MCF 10A (cell line): ENCODE data around the gene OR2C3. TPM values are rescaled to one million over a fixed set of nuclear protein-coding genes. Genes with fewer than 3 reads are reported as not detected.

Experiments used
- BruUV-seq: library from RNA; stranded (reverse); fragments of 400-500 nt; replicated peaks from 2 replicates; lab custom pipeline; 2021; lab: Mats Ljungman, UMichigan
- CTCF ChIA-PET: fragments of 300-600 bp; sonication (Branson Sonifier 250); formaldehyde crosslinking; extraction: SDS; loops from one replicate; lab custom pipeline; 2021; ENCODE audit warnings: antibody characterized with exemption, inconsistent platforms; lab: Yijun Ruan, JAX
- POLR2A ChIA-PET: fragments of 300-600, 350-650 bp; sonication (Branson Sonifier 250); formaldehyde crosslinking; extraction: SDS; loops from one replicate; lab custom pipeline; 2020; ENCODE audit warnings: antibody characterized with exemption, inconsistent platforms; lab: Yijun Ruan, JAX
- DNase-seq: peaks from one replicate; pipeline ENCODE4 v3.0.0-alpha.2; 2018; ENCODE audit not compliant: unreplicated experiment
- H3K27ac Mint-ChIP-seq: one replicate; pipeline ENCODE4 v1.8.0; 2022; ENCODE audit warnings: mild to moderate bottlenecking, low read depth, mixed read lengths; ENCODE audit not compliant: unreplicated experiment
- H3K27me3 Mint-ChIP-seq: one replicate; pipeline ENCODE4 v1.8.0; 2022; ENCODE audit warnings: mixed read lengths; ENCODE audit not compliant: insufficient read depth, unreplicated experiment
- H3K36me3 Mint-ChIP-seq: one replicate; pipeline ENCODE4 v1.8.0; 2022; ENCODE audit warnings: mild to moderate bottlenecking, moderate library complexity, mixed read lengths; ENCODE audit not compliant: insufficient read depth, unreplicated experiment
- H3K4me1 Mint-ChIP-seq: one replicate; pipeline ENCODE4 v1.8.0; 2022; ENCODE audit warnings: mixed read lengths; ENCODE audit not compliant: insufficient read depth, unreplicated experiment
- H3K4me3 Mint-ChIP-seq: one replicate; pipeline ENCODE4 v1.8.0; 2022; ENCODE audit warnings: mild to moderate bottlenecking, moderate library complexity, mixed read lengths; ENCODE audit not compliant: unreplicated experiment
- H3K9me3 Mint-ChIP-seq: one replicate; pipeline ENCODE4 v1.8.0; 2022; ENCODE audit warnings: mixed read lengths; ENCODE audit not compliant: unreplicated experiment
- intact Hi-C: fragments of 100-400 bp; cut with micrococcal nuclease; formaldehyde crosslinking; loops from 2 replicates; pipeline ENCODE4 v1.14.1; 2022
- total RNA-seq: library from RNA; stranded (reverse); gene quantifications from 2 replicates; pipeline ENCODE4 v1.2.3, GENCODE V29; 2022
- TF ChIP-seq, protein P1 (sequence below): fragments of 200-600 bp; IDR thresholded peaks from one replicate; pipeline ENCODE4 v1.8.0; 2022; ENCODE audit warnings: antibody characterized with exemption, mild to moderate bottlenecking; ENCODE audit not compliant: unreplicated experiment

OR2C3 gene
- total RNA-seq, 1 experiment from 2014 or later, result not detected

DNA sequence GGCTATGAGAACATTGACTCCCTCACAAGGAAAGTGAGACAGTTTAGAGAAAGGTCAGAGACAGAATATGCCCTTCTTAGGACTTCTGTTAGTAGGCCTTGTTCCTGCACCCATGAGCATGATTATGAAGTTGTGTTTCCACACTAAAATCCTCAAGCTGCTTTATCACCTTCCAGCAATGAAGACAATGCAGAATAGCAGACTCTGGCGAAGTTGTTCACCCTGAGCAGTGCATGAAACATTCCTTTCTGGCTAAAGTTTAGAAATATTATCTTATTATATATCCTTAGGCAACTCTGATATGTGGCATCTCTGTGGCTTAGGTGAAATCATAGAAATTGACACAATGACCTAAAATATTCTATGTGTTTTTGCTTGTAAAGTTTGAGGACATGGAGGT, 38.0 kb upstream of the OR2C3 start:
- Mint-ChIP-seq H3K4me3 (no peak overlapping the region), H3K4me1 (peaks cover 10% of the 10 kb centered on the region), H3K27ac (no peak overlapping the region), H3K27me3 (no peaks in the 10 kb centered on the region), H3K9me3 (peaks cover 24% of the 10 kb centered on the region), H3K36me3 (no peaks in the 10 kb centered on the region)
- no peak for DNase-seq
- intact Hi-C loops, result no loop called here
- TF ChIP-seq, protein P1, sequence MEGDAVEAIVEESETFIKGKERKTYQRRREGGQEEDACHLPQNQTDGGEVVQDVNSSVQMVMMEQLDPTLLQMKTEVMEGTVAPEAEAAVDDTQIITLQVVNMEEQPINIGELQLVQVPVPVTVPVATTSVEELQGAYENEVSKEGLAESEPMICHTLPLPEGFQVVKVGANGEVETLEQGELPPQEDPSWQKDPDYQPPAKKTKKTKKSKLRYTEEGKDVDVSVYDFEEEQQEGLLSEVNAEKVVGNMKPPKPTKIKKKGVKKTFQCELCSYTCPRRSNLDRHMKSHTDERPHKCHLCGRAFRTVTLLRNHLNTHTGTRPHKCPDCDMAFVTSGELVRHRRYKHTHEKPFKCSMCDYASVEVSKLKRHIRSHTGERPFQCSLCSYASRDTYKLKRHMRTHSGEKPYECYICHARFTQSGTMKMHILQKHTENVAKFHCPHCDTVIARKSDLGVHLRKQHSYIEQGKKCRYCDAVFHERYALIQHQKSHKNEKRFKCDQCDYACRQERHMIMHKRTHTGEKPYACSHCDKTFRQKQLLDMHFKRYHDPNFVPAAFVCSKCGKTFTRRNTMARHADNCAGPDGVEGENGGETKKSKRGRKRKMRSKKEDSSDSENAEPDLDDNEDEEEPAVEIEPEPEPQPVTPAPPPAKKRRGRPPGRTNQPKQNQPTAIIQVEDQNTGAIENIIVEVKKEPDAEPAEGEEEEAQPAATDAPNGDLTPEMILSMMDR, result no peak
- no TSS peak for BruUV-seq
- ChIA-PET POLR2A (no interaction called here), CTCF (interaction anchor here (0.6 to 9.9 kb wide), 8 partner anchors 45 to 666 kb away, joined by 3 to 92 read pairs (median 4); no protein-coding TSS in a partner anchor)

DNA sequence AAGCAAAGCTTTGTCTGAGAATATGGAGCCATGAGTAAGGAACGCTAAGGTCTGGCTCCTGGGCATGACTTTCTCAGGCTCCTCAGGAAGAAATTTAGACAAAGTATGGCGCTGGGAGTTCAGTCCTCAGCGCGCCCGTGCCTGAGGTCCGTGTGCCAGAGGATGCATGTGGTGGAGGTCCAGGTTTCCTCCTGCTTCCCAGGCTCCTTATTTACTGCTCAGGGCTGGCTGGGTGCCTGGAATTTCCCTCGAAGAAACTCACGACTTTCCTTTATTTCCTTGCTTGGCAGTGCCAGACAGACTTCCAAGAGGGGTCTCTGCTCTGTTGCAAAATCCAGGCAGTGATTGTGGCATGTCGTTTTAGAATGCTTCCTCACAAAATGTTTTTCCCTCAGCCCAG, 26.0 kb upstream of the OR2C3 start:
- POLR2A ChIA-PET, result no interaction called here
- H3K36me3 Mint-ChIP-seq, result no peaks in the 10 kb centered on the region
- TF ChIP-seq, protein P1, result no peak
- BruUV-seq, result no TSS peak
- no peaks in the 10 kb centered on the region for H3K9me3 Mint-ChIP-seq
- H3K4me1 Mint-ChIP-seq, result no peaks in the 10 kb centered on the region
- DNase-seq, result no peak
- H3K27ac Mint-ChIP-seq, result no peak overlapping the region
- H3K27me3 Mint-ChIP-seq, result no peaks in the 10 kb centered on the region
- no peak overlapping the region for H3K4me3 Mint-ChIP-seq
- intact Hi-C loops, result no loop called here
- CTCF ChIA-PET, result interaction anchor here (1.2 to 1.6 kb wide), 3 partner anchors 15 to 172 kb away, joined by 3 to 7 read pairs (median 4); no protein-coding TSS in a partner anchor

- ChIA-PET POLR2A (no interaction called here), CTCF (interaction anchor here (1.0 to 1.6 kb wide), 4 partner anchors 10 to 171 kb away, joined by 3 to 7 read pairs (median 4); no protein-coding TSS in a partner anchor)
- H3K4me3 Mint-ChIP-seq, result no peak overlapping the region
- H3K27ac Mint-ChIP-seq, result no peak overlapping the region
- H3K9me3 Mint-ChIP-seq, result no peaks in the 10 kb centered on the region
- no peaks in the 10 kb centered on the region for H3K36me3 Mint-ChIP-seq
- BruUV-seq, result no TSS peak
- H3K27me3 Mint-ChIP-seq, result no peaks in the 10 kb centered on the region
- no peaks in the 10 kb centered on the region for H3K4me1 Mint-ChIP-seq
- TF ChIP-seq, protein P1, result no peak
- intact Hi-C loops, result no loop called here
- no peak for DNase-seq
Observed at GRCh38 chr1:247561711-247562110, 25.5 kb upstream of the OR2C3 start.

- no peaks in the 10 kb centered on the region for H3K9me3 Mint-ChIP-seq
- no peak overlapping the region for H3K27ac Mint-ChIP-seq
- no peaks in the 10 kb centered on the region for H3K27me3 Mint-ChIP-seq
- ChIA-PET CTCF (no interaction called here), POLR2A (no interaction called here)
- intact Hi-C loops, result no loop called here
- no peaks in the 10 kb centered on the region for H3K36me3 Mint-ChIP-seq
- TF ChIP-seq, protein P1, result no peak
- DNase-seq, result no peak
- no peaks in the 10 kb centered on the region for H3K4me1 Mint-ChIP-seq
- H3K4me3 Mint-ChIP-seq, result no peak overlapping the region
- BruUV-seq, result no TSS peak
Observed at GRCh38 chr1:247557926-247558674, 21.9 kb upstream of the OR2C3 start.
